GM06990 (cell line): ENCODE data around the gene TRPM8.

Experiments
- DNase-seq: peaks from one replicate; pipeline ENCODE4 v3.0.0-alpha.2; 2011; ENCODE audit not compliant: insufficient read length; ENCODE audit errors: extremely low read depth
- H3K27me3 ChIP-seq: replicated peaks from 2 replicates; pipeline ENCODE4 v1.6.0; 2011; ENCODE audit warnings: low read length; ENCODE audit not compliant: control insufficient read depth, insufficient read depth
- H3K36me3 ChIP-seq: 2 replicates; pipeline ENCODE4 v1.5.1; 2011; ENCODE audit warnings: low read length; ENCODE audit not compliant: control insufficient read depth, insufficient read depth
- H3K4me3 ChIP-seq: replicated peaks from 2 replicates; pipeline ENCODE4 v1.5.1; 2011; ENCODE audit warnings: low read depth, mild to moderate bottlenecking, control low read depth, low read length
- CTCF ChIP-seq: IDR thresholded peaks from 2 replicates; pipeline ENCODE4 v1.5.1; 2011; ENCODE audit warnings: low read length, control low read depth, mild to moderate bottlenecking, inconsistent platforms; ENCODE audit not compliant: insufficient read depth, poor library complexity, severe bottlenecking

The TRPM8 gene

GRCh38 chr2:233982421-233983121, 65.4 kb downstream of the TRPM8 start:
- TF ChIP-seq CTCF: no peak
- no peak for DNase-seq
- Histone ChIP-seq H3K36me3 (no peaks in the 10 kb centered on the region), H3K4me3 (no peak overlapping the region), H3K27me3 (no peaks in the 10 kb centered on the region; the same call in 1 of the 2 replicates)

- DNase-seq: no peak
- H3K27me3 ChIP-seq: no peaks in the 10 kb centered on the region; the same call in 1 of the 2 replicates
- no peak for TF ChIP-seq CTCF
- H3K4me3 ChIP-seq: no peak overlapping the region
- no peaks in the 10 kb centered on the region for H3K36me3 ChIP-seq
Observed at GRCh38 chr2:233983445-233983844, 66.3 kb downstream of the TRPM8 start.

GRCh38 chr2:233988581-233988980, 71.4 kb downstream of the TRPM8 start:
- Histone ChIP-seq H3K36me3 (no peaks in the 10 kb centered on the region), H3K4me3 (no peak overlapping the region), H3K27me3 (no peaks in the 10 kb centered on the region; the same call in 1 of the 2 replicates)
- no peak for TF ChIP-seq CTCF
- DNase-seq: no peak

- Histone ChIP-seq H3K27me3 (no peaks in the 10 kb centered on the region; the same call in 1 of the 2 replicates), H3K36me3 (no peaks in the 10 kb centered on the region), H3K4me3 (no peak overlapping the region)
- no peak for TF ChIP-seq CTCF
- DNase-seq: no peak
Observed at GRCh38 chr2:233989221-233989858, 72.2 kb downstream of the TRPM8 start.

- DNase-seq: peak; percentile 15
- Histone ChIP-seq H3K27me3 (no peaks in the 10 kb centered on the region; the same call in 1 of the 2 replicates), H3K4me3 (no peak overlapping the region), H3K36me3 (no peaks in the 10 kb centered on the region)
- TF ChIP-seq CTCF: no peak
Observed at GRCh38 chr2:233990261-233990798, 73.2 kb downstream of the TRPM8 start.
